GM08714 (cell line): ENCODE measurements around the gene OSGIN1.

Experiments
- H3K4me3 ChIP-seq: fragments of 200-500 bp; sonication (Bioruptor generic); 2 replicates; pipeline ENCODE4 v1.5.1; 2014; ENCODE audit warnings: mild to moderate bottlenecking, low read length, inconsistent platforms
- ZNF274 ChIP-seq: IDR thresholded peaks from 2 replicates; pipeline ENCODE4 v1.6.1; 2012; ENCODE audit warnings: mild to moderate bottlenecking, low read depth, low read length

OSGIN1 gene, protein sequence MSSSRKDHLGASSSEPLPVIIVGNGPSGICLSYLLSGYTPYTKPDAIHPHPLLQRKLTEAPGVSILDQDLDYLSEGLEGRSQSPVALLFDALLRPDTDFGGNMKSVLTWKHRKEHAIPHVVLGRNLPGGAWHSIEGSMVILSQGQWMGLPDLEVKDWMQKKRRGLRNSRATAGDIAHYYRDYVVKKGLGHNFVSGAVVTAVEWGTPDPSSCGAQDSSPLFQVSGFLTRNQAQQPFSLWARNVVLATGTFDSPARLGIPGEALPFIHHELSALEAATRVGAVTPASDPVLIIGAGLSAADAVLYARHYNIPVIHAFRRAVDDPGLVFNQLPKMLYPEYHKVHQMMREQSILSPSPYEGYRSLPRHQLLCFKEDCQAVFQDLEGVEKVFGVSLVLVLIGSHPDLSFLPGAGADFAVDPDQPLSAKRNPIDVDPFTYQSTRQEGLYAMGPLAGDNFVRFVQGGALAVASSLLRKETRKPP

DNA sequence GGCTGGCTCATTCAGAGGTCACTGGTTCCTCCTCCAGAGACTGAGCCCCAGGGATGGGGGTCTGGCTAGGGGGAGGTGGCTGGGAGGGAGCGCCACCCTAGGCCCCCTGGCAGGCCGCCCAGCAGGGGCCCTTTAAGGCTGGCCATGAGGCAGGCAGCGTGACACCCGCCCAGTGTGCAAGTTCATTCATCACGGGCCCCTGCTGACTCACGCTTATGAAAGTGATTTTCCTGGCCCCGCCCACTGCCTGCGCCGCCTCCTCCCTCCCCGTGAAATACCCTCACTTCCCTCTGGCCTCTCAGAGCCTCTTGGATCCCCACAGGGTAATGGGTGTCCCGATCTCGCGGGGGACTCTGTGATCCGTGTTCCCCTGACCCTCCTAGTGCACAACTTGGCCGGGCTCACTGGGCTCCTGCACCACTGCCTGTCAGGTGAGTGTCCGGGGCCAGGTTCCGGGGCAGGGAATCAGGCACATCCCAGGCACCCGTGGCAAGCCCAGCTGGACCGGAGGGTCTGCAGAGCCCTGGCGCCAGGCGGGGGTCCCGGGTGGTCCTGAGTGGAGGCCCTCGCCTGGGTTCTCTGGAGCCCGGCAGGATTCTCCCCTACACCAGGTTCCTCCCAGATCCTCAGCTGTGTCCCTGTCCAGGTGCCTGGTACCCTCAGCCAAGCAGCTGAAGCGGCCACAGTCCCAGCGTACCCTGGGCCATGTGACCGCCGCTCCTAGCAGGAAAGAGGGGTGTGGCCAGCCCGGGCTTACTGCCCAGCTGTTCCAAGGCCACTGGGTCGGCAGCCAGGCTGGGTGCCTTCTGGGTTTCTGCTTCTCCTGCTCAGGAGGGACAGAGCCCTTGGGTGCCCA is at the start of gene OSGIN1:
Gene OSGIN1, plus strand, starts transcription at position 301 of the 856 bp plus-strand sequence. CDS start 4,432 bp downstream, outside the sequence.
- no peak for TF ChIP-seq ZNF274

DNA sequence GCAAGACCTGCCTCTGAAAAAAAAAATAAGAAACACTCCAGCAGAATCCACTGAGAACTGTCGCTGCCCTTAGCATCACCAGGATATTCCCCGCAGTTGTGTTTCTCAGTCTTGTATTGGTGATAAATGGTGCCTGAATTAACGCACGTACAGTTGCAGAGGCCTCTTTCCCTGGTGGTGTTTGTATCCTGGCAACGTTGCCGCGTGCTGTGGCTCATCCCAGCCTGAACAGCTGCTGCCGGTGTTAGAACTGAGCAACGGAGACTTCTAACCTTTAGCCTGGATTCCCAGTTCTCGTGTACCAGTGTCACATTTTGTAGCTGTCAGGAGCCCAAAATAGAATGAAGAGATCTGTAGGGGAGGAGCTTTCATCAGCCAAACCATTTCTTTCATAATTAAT is 49.3 kb upstream of the OSGIN1 start:
- no peak for TF ChIP-seq ZNF274
- no peak overlapping the region for H3K4me3 ChIP-seq

More for the DNA sequence above, at the start of gene OSGIN1:
- peak within 1 kb of the TSS; percentile 3; the same call in 1 of the 2 replicates for H3K4me3 ChIP-seq

GRCh38 chr16:83906683-83907082 is 46.4 kb upstream of the OSGIN1 start:
- no peak overlapping the region for H3K4me3 ChIP-seq
- TF ChIP-seq ZNF274: no peak

DNA sequence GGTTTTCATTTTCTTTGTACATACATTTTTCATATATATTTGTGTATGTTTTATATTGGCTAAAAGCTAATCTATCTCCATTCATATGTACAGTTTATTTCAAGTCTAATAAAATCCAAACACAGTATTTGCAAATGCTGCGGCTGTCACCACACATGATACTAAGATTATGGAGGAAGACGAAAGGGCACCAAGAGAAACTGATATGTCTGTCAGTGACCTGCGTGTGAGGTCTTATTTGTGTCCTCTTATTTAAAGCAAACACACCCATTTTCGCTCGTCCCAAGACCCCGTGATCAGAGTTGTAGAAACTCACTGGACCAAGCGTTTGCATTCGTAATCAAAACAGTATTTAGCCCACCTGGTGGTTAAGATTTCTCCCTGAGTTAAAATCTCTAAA is 45.9 kb upstream of the OSGIN1 start:
- H3K4me3 ChIP-seq: no peak overlapping the region
- TF ChIP-seq ZNF274: no peak

DNA sequence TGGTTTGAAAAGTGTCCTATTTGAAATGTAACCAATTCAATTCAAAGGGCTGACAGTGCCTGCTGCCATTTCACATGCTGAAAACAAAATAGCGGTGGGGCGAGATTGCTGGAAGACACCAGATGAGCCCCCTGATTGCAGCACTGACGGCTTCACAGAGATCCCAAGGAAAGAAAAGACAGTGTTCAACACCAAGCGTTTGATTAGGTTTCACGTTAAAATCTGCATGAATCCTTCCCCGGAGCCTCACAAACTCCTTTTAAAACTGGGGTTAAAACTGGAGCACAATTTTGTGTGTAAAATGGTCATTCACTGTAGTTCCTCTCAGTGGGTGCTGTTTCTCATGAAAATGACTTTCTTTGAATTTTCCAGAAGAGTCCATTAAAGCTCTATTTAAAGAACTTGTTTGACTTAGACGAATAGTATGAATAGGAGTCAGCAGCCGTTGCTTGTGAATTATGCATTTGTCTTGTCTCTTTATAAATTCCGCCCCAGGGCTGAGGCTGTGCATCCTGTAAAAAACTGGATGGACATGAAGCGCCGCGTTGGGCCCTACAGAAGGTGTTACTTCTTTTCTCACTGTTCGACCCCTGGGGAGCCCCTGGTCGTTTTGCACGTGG is 45.3 kb upstream of the OSGIN1 start:
- no peak overlapping the region for H3K4me3 ChIP-seq
- TF ChIP-seq ZNF274: no peak

DNA sequence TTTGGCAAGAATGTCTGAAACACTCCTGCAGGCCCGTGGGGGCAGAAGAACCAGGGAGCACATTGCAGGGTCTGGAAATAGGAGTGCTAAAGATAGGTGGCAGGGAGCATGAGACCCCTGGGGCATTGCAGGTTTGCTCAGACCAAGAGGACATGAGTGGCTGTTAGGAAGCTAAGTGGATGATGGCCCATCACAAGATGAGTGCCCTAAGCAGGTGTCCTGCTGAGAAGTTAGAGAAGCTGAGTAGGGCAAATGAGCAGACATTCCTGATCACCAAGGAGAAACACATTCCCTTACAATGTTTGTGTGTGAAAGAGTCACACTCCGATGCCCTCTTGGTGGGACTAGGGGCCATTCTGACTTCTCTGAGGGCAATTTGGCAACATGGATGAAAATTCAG is 44.2 kb upstream of the OSGIN1 start:
- TF ChIP-seq ZNF274: no peak
- H3K4me3 ChIP-seq: no peak overlapping the region

GRCh38 chr16:83911290-83911689 is 41.8 kb upstream of the OSGIN1 start:
- H3K4me3 ChIP-seq: no peak overlapping the region
- TF ChIP-seq ZNF274: no peak

DNA sequence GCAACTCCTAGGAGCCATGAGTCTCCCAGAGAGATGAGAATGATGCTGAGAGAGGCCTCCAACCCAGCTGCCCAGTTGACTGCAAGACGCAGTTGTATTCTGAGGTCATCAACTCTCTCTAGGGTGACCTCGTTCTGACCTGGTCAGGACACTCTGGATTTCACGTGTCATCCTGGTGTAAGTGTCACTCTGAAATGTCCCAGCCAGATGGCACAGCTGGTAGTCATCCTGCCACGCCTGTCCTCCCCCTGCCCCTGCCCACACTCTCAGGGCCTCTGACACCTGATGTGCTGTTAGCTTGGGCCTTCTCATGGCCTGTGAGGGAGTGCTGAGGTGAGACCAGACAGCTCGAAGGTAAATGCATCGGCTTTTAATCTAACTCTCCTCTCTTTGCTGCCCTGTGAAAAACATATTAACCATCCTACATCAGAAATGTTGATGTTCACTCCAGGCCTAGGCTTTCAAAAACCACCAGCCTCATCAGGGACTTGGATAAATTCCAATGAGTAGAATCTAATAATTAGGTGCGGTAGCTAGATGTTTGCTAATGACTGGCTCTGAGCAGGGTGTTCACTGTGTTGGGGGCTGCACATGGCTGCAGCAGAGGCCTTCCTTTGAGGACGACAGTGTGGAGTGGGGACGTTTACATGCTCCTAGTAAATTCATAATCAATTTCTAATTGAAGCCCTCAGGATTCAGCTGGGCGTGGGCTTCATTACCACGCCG is 40.4 kb upstream of the OSGIN1 start:
- no peak overlapping the region for H3K4me3 ChIP-seq
- TF ChIP-seq ZNF274: no peak

- no peak overlapping the region for H3K4me3 ChIP-seq
- no peak for TF ChIP-seq ZNF274
Measured at GRCh38 chr16:83913245-83913633, 39.8 kb upstream of the OSGIN1 start.

GRCh38 chr16:83914091-83914710 is 38.8 kb upstream of the OSGIN1 start:
- no peak for TF ChIP-seq ZNF274
- no peak overlapping the region for H3K4me3 ChIP-seq

GRCh38 chr16:83915081-83915480 is 38.0 kb upstream of the OSGIN1 start:
- no peak overlapping the region for H3K4me3 ChIP-seq
- TF ChIP-seq ZNF274: no peak

GRCh38 chr16:83915491-83915890 is 37.5 kb upstream of the OSGIN1 start:
- H3K4me3 ChIP-seq: no peak overlapping the region
- TF ChIP-seq ZNF274: no peak

DNA sequence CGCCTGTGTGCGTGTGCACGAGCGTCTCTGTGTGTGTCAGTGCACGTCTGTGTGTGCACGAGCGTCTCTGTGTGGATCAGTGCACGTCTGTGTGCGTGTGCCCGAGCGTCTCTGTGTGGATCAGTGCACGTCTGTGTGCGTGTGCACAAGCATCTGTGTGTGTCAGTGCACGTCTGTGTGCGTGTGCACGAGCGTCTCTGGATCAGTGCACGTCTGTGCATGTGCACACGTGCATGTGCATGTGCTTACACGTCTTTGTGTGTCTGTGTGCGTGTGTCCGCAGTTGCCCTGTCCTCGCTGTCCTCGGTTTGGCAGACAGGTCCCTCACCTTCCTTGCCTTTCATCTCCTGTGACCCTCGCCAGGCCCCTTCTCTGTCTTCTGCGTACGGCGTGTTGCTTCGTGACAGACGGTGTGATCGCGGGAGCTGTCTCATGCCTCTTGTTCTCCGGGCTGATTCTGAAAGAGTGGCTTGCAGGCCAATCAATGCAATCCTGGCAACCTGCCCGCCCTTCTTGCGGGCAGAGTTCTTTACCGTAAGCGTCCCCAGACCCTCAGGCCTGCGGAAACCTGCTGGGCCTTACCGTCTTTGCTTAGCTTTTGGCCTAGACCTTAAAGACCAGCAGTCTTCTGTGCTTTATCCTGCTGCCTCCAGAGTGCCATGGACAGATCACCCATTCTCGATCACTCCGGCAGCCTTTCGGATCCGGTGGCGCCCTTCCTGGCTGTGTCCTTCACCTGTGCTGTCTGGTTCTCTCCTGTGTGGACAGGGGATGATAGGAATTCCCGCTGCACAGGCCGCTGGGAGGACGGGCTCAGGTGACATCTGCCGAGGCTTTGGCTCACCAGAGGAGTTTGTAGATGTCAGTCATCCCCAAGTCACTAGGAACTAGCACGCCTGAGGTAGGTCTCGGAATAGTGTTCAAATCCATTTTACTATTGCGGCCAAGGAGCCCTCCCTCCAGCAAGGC is 35.6 kb upstream of the OSGIN1 start:
- no peak for TF ChIP-seq ZNF274
- H3K4me3 ChIP-seq: no peak overlapping the region
